SK-N-SH (cell line): Measurements from ENCODE around the gene FAM241A. TPM values are rescaled to one million over a fixed set of nuclear protein-coding genes. Genes with fewer than 3 reads are reported as not detected.

ENCODE experiments used
- CTCF ChIA-PET: fragments of 300-600, 350-600 bp; formaldehyde crosslinking; extraction: SDS; loops from one replicate; lab custom pipeline; 2021; lab: Yijun Ruan, JAX
- POLR2A ChIA-PET: fragments of 350-600 bp; sonication (Branson Sonifier 250); formaldehyde crosslinking; extraction: SDS; loops from one replicate; lab custom pipeline; 2020; ENCODE audit warnings: antibody characterized with exemption, inconsistent platforms; lab: Yijun Ruan, JAX
- DNase-seq: peaks from one replicate; pipeline ENCODE4 v3.0.0; 2012
- H2AFZ ChIP-seq: fragments of 200-600 bp; sonication (generic); 2 replicates; pipeline ENCODE4 v1.8.1; 2016; ENCODE audit warnings: antibody characterized with exemption, mild to moderate bottlenecking, low read depth
- H3F3A ChIP-seq: fragments of 200-600 bp; sonication (generic); replicated peaks from 2 replicates; pipeline ENCODE3; 2016; ENCODE audit warnings: antibody characterized with exemption, mild to moderate bottlenecking; ENCODE audit not compliant: insufficient read depth
- H3K27ac ChIP-seq, 2 experiments: fragments of 200-500 bp in 1 of 2; fragments of 200-600 bp in 1 of 2; sonication (Bioruptor generic) in 1 of 2; sonication (generic), shearing (Covaris generic) in 1 of 2; 2 replicates each; pipeline versions ENCODE4 v1.5.1 to v1.6.1; 2014 to 2016; ENCODE audit warnings: low read depth in 2 of 2, inconsistent platforms in 1 of 2, low read length in 1 of 2, mild to moderate bottlenecking in 1 of 2, mixed read lengths in 1 of 2
- H3K27me3 ChIP-seq: fragments of 200-600 bp; sonication (generic), shearing (Covaris generic); 2 replicates; pipeline ENCODE4 v1.6.1; 2016; ENCODE audit warnings: mixed run types; ENCODE audit not compliant: insufficient read depth
- H3K36me3 ChIP-seq, 2 experiments: fragments of 200-500 bp in 1 of 2; fragments of 200-600 bp in 1 of 2; sonication (Bioruptor generic) in 1 of 2; sonication (generic) in 1 of 2; replicated peaks in 1 of 2; 2 replicates each; pipeline versions ENCODE3 to v1.5.1; 2014 to 2016; ENCODE audit warnings: low read length in 1 of 2, mild to moderate bottlenecking in 1 of 2; ENCODE audit not compliant: insufficient read depth in 2 of 2, control insufficient read depth in 1 of 2
- H3K4me1 ChIP-seq, 2 experiments: fragments of 200-500 bp in 1 of 2; fragments of 200-600 bp in 1 of 2; sonication (Bioruptor generic) in 1 of 2; sonication (generic), shearing (Covaris generic) in 1 of 2; 2 replicates each; pipeline versions ENCODE4 v1.5.1 to v1.6.1; 2014 to 2016; ENCODE audit warnings: low read depth in 1 of 2, low read length in 1 of 2, mixed run types in 1 of 2; ENCODE audit not compliant: insufficient read depth in 2 of 2, control insufficient read depth in 1 of 2
- H3K4me2 ChIP-seq: fragments of 200-600 bp; sonication (generic), shearing (Covaris generic); 2 replicates; pipeline ENCODE4 v1.6.1; 2017; ENCODE audit warnings: mixed run types
- H3K4me3 ChIP-seq, 2 experiments: fragments of 200-500 bp in 1 of 2; fragments of 200-600 bp in 1 of 2; sonication (Bioruptor generic) in 1 of 2; sonication (generic), shearing (Covaris generic) in 1 of 2; 2 replicates each; pipeline versions ENCODE4 v1.5.1 to v1.8.1; 2014 to 2016; ENCODE audit warnings: low read depth in 2 of 2, inconsistent platforms in 1 of 2, low read length in 1 of 2, mild to moderate bottlenecking in 1 of 2, mixed read lengths in 1 of 2, moderate library complexity in 1 of 2
- H3K79me2 ChIP-seq: fragments of 200-600 bp; sonication (generic); 2 replicates; pipeline ENCODE4 v1.8.1; 2017; ENCODE audit warnings: mild to moderate bottlenecking; ENCODE audit not compliant: insufficient read depth
- H3K9ac ChIP-seq: fragments of 200-600 bp; sonication (generic); 2 replicates; pipeline ENCODE4 v1.6.1; 2017; ENCODE audit warnings: mixed run types
- H3K9me2 ChIP-seq: fragments of 200-600 bp; sonication (generic); 2 replicates; pipeline ENCODE4 v1.6.1; 2017; ENCODE audit warnings: mixed run types
- H3K9me3 ChIP-seq: fragments of 200-600 bp; sonication (generic); 2 replicates; pipeline ENCODE4 v1.6.1; 2017; ENCODE audit warnings: mixed run types, mild to moderate bottlenecking, moderate library complexity
- H4K20me1 ChIP-seq: fragments of 200-600 bp; sonication (generic); 2 replicates; pipeline ENCODE4 v1.6.1; 2017; ENCODE audit warnings: mild to moderate bottlenecking, mixed run types; ENCODE audit not compliant: insufficient read depth
- ELF1 ChIP-seq: IDR thresholded peaks from 2 replicates; pipeline ENCODE4 v1.4.0; 2012
- GABPA ChIP-seq: IDR thresholded peaks from 2 replicates; pipeline ENCODE4 v1.4.0; 2012; ENCODE audit warnings: low read depth, mild to moderate bottlenecking
- GATA2 ChIP-seq: sonication (generic); formaldehyde crosslinking; IDR thresholded peaks from 2 replicates; pipeline ENCODE4 v1.5.0; 2020; ENCODE audit warnings: mild to moderate bottlenecking, missing genetic modification reagents
- MEF2A ChIP-seq: IDR thresholded peaks from 2 replicates; pipeline ENCODE4 v1.4.0; 2012; ENCODE audit warnings: low read depth, borderline replicate concordance
- MXI1 ChIP-seq: IDR thresholded peaks from 2 replicates; pipeline ENCODE4 v1.6.1; 2012; ENCODE audit warnings: mild to moderate bottlenecking, low read depth, low read length, improper control_type of control experiment
- NFIC ChIP-seq: IDR thresholded peaks from 2 replicates; pipeline ENCODE4 v1.4.0; 2012; ENCODE audit warnings: borderline replicate concordance
- POLR2AphosphoS5 ChIP-seq: IDR thresholded peaks from 2 replicates; pipeline ENCODE4 v1.6.1; 2012; ENCODE audit warnings: low read depth, low read length
- RAD21 ChIP-seq: IDR thresholded peaks from 2 replicates; pipeline ENCODE4 v1.6.1; 2012; ENCODE audit warnings: mild to moderate bottlenecking, low read length
- RCOR1 ChIP-seq: fragments of 150-350 bp; IDR thresholded peaks from 2 replicates; pipeline ENCODE4 v1.6.1; 2017; ENCODE audit warnings: antibody characterized with exemption, low read length
- SIN3A ChIP-seq: IDR thresholded peaks from 2 replicates; pipeline ENCODE4 v1.6.1; 2012; ENCODE audit warnings: low read depth, mild to moderate bottlenecking, low read length, moderate library complexity, borderline replicate concordance
- TCF12 ChIP-seq: IDR thresholded peaks from 2 replicates; pipeline ENCODE4 v1.4.0; 2012
- TEAD4 ChIP-seq: IDR thresholded peaks from 2 replicates; pipeline ENCODE4 v1.4.0; 2012; ENCODE audit warnings: mild to moderate bottlenecking, borderline replicate concordance; ENCODE audit not compliant: insufficient read depth
- polyA plus RNA-seq, 3 experiments: library from polyadenylated mRNA; depleted of rRNA; stranded (reverse); fragments of >200 nt; gene quantifications; 2 replicates each; pipeline ENCODE4 v1.2.3, GENCODE V29; 2012
- TF ChIP-seq, protein P1 (sequence below): IDR thresholded peaks from 2 replicates; pipeline ENCODE4 v1.6.1; 2012; ENCODE audit warnings: mild to moderate bottlenecking, low read depth, low read length, moderate library complexity
- TF ChIP-seq, protein P2 (sequence below): fragments of 150-350 bp; IDR thresholded peaks from 2 replicates; pipeline ENCODE4 v1.6.1; 2016; ENCODE audit warnings: mild to moderate bottlenecking, low read depth, low read length
- TF ChIP-seq, protein P3 (sequence below): IDR thresholded peaks from 2 replicates; pipeline ENCODE4 v1.4.0; 2012; ENCODE audit warnings: low read depth
- TF ChIP-seq, protein P4 (sequence below): IDR thresholded peaks from 2 replicates; pipeline ENCODE4 v1.4.0; 2012; ENCODE audit warnings: low read depth, borderline replicate concordance
- TF ChIP-seq, protein P5 (sequence below): fragments of 150-350 bp; IDR thresholded peaks from 2 replicates; pipeline ENCODE4 v1.6.1; 2017; ENCODE audit warnings: antibody characterized with exemption, low read length, low read depth, borderline replicate concordance

FAM241A gene
- polyA plus RNA-seq, 1 of the 3 experiments (the other 2 are of a cell fraction): 0.44 TPM

DNA sequence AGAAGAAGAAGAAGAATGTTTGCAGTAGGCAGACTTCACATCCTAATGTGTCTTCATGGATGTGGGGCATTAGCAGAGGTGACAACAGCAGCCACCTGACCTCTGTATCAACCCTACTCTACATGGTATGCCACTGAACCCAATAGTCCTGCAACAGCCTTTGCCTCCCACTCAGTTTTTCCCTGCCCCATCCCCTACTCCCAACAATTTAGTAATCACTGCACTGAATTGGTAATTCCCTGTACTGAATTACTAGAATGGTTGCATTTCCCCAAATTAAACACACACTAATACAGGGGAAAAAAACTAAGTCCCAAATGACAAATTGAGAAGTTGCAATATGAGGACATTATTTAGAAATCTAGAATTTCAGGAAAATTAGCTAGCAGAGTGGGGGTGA is 31.4 kb upstream of the FAM241A start:
- Histone ChIP-seq H3K9ac (no peak overlapping the region), H3F3A (no peaks in the 10 kb centered on the region), H2AFZ (no peak overlapping the region), H3K9me3 (no peaks in the 10 kb centered on the region), H4K20me1 (no peaks in the 10 kb centered on the region), H3K27me3 (no peaks in the 10 kb centered on the region), H3K79me2 (no peaks in the 10 kb centered on the region), H3K4me3 (no peak overlapping the region), H3K27ac (no peak overlapping the region), H3K36me3 (no peaks in the 10 kb centered on the region), H3K4me1 (no peaks in the 10 kb centered on the region), H3K4me2 (no peak overlapping the region), H3K9me2 (no peaks in the 10 kb centered on the region)
- POLR2A ChIA-PET: no interaction called here
- TF ChIP-seq POLR2AphosphoS5 (no peak), NFIC (no peak), RCOR1 (no peak)
- no peak for DNase-seq
- CTCF ChIA-PET: interaction anchor here (3.8 kb wide), 1 partner anchor 14 kb away, joined by 14 read pairs; no protein-coding TSS in a partner anchor

DNA sequence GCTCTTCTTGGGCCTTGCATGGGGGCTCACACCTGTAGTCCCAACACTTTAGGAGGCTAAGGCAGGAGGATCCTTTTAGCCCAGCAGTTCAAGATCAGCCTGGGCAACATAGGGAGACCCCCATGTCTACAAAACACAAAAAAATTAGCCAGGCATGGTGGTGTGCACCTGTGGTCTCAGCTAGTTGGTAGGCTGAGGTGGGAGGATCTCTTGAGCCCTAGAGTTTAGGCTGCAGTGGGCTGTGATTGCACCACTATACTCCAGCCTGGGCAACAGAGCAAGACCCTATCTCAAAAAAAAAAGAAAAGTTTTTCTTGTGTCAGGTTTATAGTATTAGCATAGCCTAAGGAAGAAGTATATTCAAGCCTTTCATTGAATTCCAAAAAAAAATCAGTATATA is 30.8 kb upstream of the FAM241A start:
- Histone ChIP-seq H3K4me2 (no peak overlapping the region), H3K4me3 (no peak overlapping the region), H3K27me3 (no peaks in the 10 kb centered on the region), H3K9me3 (no peaks in the 10 kb centered on the region), H3K27ac (no peak overlapping the region), H3F3A (no peaks in the 10 kb centered on the region), H4K20me1 (no peaks in the 10 kb centered on the region), H3K4me1 (no peaks in the 10 kb centered on the region), H3K36me3 (no peaks in the 10 kb centered on the region), H3K9ac (no peak overlapping the region), H2AFZ (no peak overlapping the region)
- POLR2A ChIA-PET: no interaction called here
- CTCF ChIA-PET: interaction anchor here (3.8 kb wide), 1 partner anchor 15 kb away, joined by 14 read pairs; no protein-coding TSS in a partner anchor
- TF ChIP-seq MXI1 (no peak), MEF2A (no peak), ELF1 (no peak), TCF12 (no peak), NFIC (no peak), RAD21 (no peak), GATA2 (CRISPR knock-in tag) (no peak), TEAD4 (no peak), GABPA (no peak), SIN3A (no peak)
- TF ChIP-seq, protein P1, sequence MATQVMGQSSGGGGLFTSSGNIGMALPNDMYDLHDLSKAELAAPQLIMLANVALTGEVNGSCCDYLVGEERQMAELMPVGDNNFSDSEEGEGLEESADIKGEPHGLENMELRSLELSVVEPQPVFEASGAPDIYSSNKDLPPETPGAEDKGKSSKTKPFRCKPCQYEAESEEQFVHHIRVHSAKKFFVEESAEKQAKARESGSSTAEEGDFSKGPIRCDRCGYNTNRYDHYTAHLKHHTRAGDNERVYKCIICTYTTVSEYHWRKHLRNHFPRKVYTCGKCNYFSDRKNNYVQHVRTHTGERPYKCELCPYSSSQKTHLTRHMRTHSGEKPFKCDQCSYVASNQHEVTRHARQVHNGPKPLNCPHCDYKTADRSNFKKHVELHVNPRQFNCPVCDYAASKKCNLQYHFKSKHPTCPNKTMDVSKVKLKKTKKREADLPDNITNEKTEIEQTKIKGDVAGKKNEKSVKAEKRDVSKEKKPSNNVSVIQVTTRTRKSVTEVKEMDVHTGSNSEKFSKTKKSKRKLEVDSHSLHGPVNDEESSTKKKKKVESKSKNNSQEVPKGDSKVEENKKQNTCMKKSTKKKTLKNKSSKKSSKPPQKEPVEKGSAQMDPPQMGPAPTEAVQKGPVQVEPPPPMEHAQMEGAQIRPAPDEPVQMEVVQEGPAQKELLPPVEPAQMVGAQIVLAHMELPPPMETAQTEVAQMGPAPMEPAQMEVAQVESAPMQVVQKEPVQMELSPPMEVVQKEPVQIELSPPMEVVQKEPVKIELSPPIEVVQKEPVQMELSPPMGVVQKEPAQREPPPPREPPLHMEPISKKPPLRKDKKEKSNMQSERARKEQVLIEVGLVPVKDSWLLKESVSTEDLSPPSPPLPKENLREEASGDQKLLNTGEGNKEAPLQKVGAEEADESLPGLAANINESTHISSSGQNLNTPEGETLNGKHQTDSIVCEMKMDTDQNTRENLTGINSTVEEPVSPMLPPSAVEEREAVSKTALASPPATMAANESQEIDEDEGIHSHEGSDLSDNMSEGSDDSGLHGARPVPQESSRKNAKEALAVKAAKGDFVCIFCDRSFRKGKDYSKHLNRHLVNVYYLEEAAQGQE: no peak
- TF ChIP-seq, protein P2, sequence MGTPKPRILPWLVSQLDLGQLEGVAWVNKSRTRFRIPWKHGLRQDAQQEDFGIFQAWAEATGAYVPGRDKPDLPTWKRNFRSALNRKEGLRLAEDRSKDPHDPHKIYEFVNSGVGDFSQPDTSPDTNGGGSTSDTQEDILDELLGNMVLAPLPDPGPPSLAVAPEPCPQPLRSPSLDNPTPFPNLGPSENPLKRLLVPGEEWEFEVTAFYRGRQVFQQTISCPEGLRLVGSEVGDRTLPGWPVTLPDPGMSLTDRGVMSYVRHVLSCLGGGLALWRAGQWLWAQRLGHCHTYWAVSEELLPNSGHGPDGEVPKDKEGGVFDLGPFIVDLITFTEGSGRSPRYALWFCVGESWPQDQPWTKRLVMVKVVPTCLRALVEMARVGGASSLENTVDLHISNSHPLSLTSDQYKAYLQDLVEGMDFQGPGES: no peak
- TF ChIP-seq, protein P3, sequence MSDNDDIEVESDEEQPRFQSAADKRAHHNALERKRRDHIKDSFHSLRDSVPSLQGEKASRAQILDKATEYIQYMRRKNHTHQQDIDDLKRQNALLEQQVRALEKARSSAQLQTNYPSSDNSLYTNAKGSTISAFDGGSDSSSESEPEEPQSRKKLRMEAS: no peak
- TF ChIP-seq, protein P4, sequence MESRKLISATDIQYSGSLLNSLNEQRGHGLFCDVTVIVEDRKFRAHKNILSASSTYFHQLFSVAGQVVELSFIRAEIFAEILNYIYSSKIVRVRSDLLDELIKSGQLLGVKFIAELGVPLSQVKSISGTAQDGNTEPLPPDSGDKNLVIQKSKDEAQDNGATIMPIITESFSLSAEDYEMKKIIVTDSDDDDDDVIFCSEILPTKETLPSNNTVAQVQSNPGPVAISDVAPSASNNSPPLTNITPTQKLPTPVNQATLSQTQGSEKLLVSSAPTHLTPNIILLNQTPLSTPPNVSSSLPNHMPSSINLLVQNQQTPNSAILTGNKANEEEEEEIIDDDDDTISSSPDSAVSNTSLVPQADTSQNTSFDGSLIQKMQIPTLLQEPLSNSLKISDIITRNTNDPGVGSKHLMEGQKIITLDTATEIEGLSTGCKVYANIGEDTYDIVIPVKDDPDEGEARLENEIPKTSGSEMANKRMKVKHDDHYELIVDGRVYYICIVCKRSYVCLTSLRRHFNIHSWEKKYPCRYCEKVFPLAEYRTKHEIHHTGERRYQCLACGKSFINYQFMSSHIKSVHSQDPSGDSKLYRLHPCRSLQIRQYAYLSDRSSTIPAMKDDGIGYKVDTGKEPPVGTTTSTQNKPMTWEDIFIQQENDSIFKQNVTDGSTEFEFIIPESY: no peak
- TF ChIP-seq, protein P5, sequence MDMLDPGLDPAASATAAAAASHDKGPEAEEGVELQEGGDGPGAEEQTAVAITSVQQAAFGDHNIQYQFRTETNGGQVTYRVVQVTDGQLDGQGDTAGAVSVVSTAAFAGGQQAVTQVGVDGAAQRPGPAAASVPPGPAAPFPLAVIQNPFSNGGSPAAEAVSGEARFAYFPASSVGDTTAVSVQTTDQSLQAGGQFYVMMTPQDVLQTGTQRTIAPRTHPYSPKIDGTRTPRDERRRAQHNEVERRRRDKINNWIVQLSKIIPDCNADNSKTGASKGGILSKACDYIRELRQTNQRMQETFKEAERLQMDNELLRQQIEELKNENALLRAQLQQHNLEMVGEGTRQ: no peak
- TF ChIP-seq, all 33 proteins: peak for 0
- Histone ChIP-seq H3K9me2 (no peaks in the 10 kb centered on the region), H3K79me2 (no peaks in the 10 kb centered on the region)
- no peak for DNase-seq
